ENCODE measurements around the gene ACBD6. TPM values are rescaled to one million over a fixed set of nuclear protein-coding genes. Genes with fewer than 3 reads are reported as not detected.
"Not testable (repeated sequence)": the region's sequence is repeated elsewhere in the genome, so short reads cannot be mapped to it uniquely, and the experiment has no call there.

ACBD6 gene
- total and polyA plus RNA-seq, 2 donors (not counting 1 experiment from before 2014, with no cell fraction given), result 52.9 to 80.9 TPM

- intact Hi-C loops (cut with micrococcal nuclease), result no loop called here
- Histone ChIP-seq H3K4me2 (replicated peaks; ENCODE audit: low read depth, low read length, poor library complexity, severe bottlenecking) (no peak overlapping the region), H3K4me1 (ENCODE audit: control insufficient read depth in 2 of 2, insufficient read depth in 2 of 2, low read length in 2 of 2) (peaks cover 6% of the 10 kb centered on the region in 2 donors), H4K20me1 (ENCODE audit: control insufficient read depth, insufficient read depth, low read length, poor library complexity, severe bottlenecking) (no peaks in the 10 kb centered on the region), H3K9me3 (ENCODE audit: control extremely low read depth in 1 of 3, control insufficient read depth in 2 of 3, insufficient read depth in 1 of 3, low read length in 2 of 3) (peaks cover 4 to 5% (median 4%) of the 10 kb centered on the region in 3 donors), H3K79me2 (ENCODE audit: control insufficient read depth, insufficient read depth, low read length) (no peaks in the 10 kb centered on the region), H3K27ac (ENCODE audit: low read length in 2 of 2) (no peak overlapping the region), H3K36me3 (replicated peaks in 1 of 2; ENCODE audit: control extremely low read depth in 1 of 2, control insufficient read depth in 1 of 2, extremely low read depth in 1 of 2, insufficient read depth in 2 of 2, low read length in 1 of 2) (peaks cover 0 to 7% of the 10 kb centered on the region in 2 experiments), H2AFZ (ENCODE audit: insufficient read depth, low read depth, low read length, poor library complexity, severe bottlenecking) (no peak overlapping the region), H3K9ac (ENCODE audit: low read length) (no peak overlapping the region), H3K4me3 (ENCODE audit: control extremely low read depth in 1 of 5, extremely low read depth in 1 of 5, insufficient read depth in 1 of 5, low read depth in 2 of 5, low read length in 4 of 5) (no peak overlapping the region), H3K27me3 (replicated peaks in 1 of 4; ENCODE audit: control extremely low read depth in 1 of 4, control insufficient read depth in 3 of 4, insufficient read depth in 4 of 4, low read length in 3 of 4) (no peaks in the 10 kb centered on the region)
- Mint-ChIP-seq H3K27me3 (no peaks in the 10 kb centered on the region), H3K9me3 (ENCODE audit: insufficient read depth) (peaks cover 10% of the 10 kb centered on the region), H3K27ac (no peak overlapping the region), H3K4me3 (no peak overlapping the region), H3K4me1 (peaks cover 31% of the 10 kb centered on the region)
- ATAC-seq (ENCODE audit: low read depth) (no peak), DNase-seq (no peak)
- ChIA-PET POLR2A (no interaction called here), CTCF (interaction anchor here (1.2 kb wide), 1 partner anchor 11 kb away, joined by 3 read pairs; no protein-coding TSS in a partner anchor)
- no peak for TF ChIP-seq CTCF (IDR thresholded peaks at IDR 0.05)
- no peak for TF ChIP-seq EZH2 (IDR thresholded peaks at IDR 0.05; ENCODE audit: borderline replicate concordance, insufficient read depth, low read depth, low read length, poor library complexity, severe bottlenecking)
- WGBS (ENCODE audit: insufficient coverage), result no CpG with 5 or more reads among the region's 3 CpGs
Observed at GRCh38 chr1:180424848-180425457, 77.4 kb downstream of the ACBD6 start.

- POLR2A ChIA-PET, result no interaction called here
- DNase-seq (no peak), ATAC-seq (ENCODE audit: low read depth) (no peak)
- 60% methylated on average over 1 of the region's 1 CpG for WGBS (ENCODE audit: insufficient coverage)
- H3K27ac Mint-ChIP-seq, result no peak overlapping the region
- Histone ChIP-seq H3K79me2 (ENCODE audit: control insufficient read depth, insufficient read depth, low read length) (no peaks in the 10 kb centered on the region), H3K4me1 (ENCODE audit: control insufficient read depth in 2 of 2, insufficient read depth in 2 of 2, low read length in 2 of 2) (peaks cover 6% of the 10 kb centered on the region in 2 donors), H3K27ac (ENCODE audit: low read length in 2 of 2) (no peak overlapping the region), H3K4me2 (replicated peaks; ENCODE audit: low read depth, low read length, poor library complexity, severe bottlenecking) (no peak overlapping the region), H2AFZ (ENCODE audit: insufficient read depth, low read depth, low read length, poor library complexity, severe bottlenecking) (no peak overlapping the region), H3K9me3 (ENCODE audit: control extremely low read depth in 1 of 3, control insufficient read depth in 2 of 3, insufficient read depth in 1 of 3, low read length in 2 of 3) (peaks cover 2 to 5% (median 4%) of the 10 kb centered on the region in 3 donors), H3K9ac (ENCODE audit: low read length) (no peak overlapping the region), H3K27me3 (replicated peaks in 1 of 4; ENCODE audit: control extremely low read depth in 1 of 4, control insufficient read depth in 3 of 4, insufficient read depth in 4 of 4, low read length in 3 of 4) (no peaks in the 10 kb centered on the region), H3K4me3 (ENCODE audit: control extremely low read depth in 1 of 5, extremely low read depth in 1 of 5, insufficient read depth in 1 of 5, low read depth in 2 of 5, low read length in 4 of 5) (no peak overlapping the region), H3K36me3 (replicated peaks in 1 of 2; ENCODE audit: control extremely low read depth in 1 of 2, control insufficient read depth in 1 of 2, extremely low read depth in 1 of 2, insufficient read depth in 2 of 2, low read length in 1 of 2) (peaks cover 0 to 3% of the 10 kb centered on the region in 2 experiments), H4K20me1 (ENCODE audit: control insufficient read depth, insufficient read depth, low read length, poor library complexity, severe bottlenecking) (no peaks in the 10 kb centered on the region)
- CTCF ChIA-PET, result no interaction called here
- intact Hi-C loops (cut with micrococcal nuclease), result no loop called here
- TF ChIP-seq CTCF (IDR thresholded peaks at IDR 0.05), result no peak
- no peak for TF ChIP-seq EZH2 (IDR thresholded peaks at IDR 0.05; ENCODE audit: borderline replicate concordance, insufficient read depth, low read depth, low read length, poor library complexity, severe bottlenecking)
- H3K4me3 Mint-ChIP-seq, result no peak overlapping the region
- H3K4me1 Mint-ChIP-seq, result peaks cover 23% of the 10 kb centered on the region
- peaks cover 10% of the 10 kb centered on the region for H3K9me3 Mint-ChIP-seq (ENCODE audit: insufficient read depth)
- no peaks in the 10 kb centered on the region for H3K27me3 Mint-ChIP-seq
Observed at GRCh38 chr1:180421614-180422013, 80.8 kb downstream of the ACBD6 start.

GRCh38 chr1:180421145-180421544 lies 81.2 kb downstream of the ACBD6 start:
- Mint-ChIP-seq H3K4me1 (peaks cover 18% of the 10 kb centered on the region), H3K9me3 (ENCODE audit: insufficient read depth) (peaks cover 12% of the 10 kb centered on the region)
- H3K27ac ChIP-seq (ENCODE audit: low read length in 2 of 2); CTCF ChIA-PET; H2AFZ ChIP-seq (ENCODE audit: insufficient read depth, low read depth, low read length, poor library complexity, severe bottlenecking); H3K4me3 ChIP-seq (ENCODE audit: control extremely low read depth in 1 of 5, extremely low read depth in 1 of 5, insufficient read depth in 1 of 5, low read depth in 2 of 5, low read length in 4 of 5); H3K4me2 ChIP-seq (replicated peaks; ENCODE audit: low read depth, low read length, poor library complexity, severe bottlenecking); H4K20me1 ChIP-seq (ENCODE audit: control insufficient read depth, insufficient read depth, low read length, poor library complexity, severe bottlenecking); H3K27me3 Mint-ChIP-seq; H3K36me3 ChIP-seq (replicated peaks in 1 of 2; ENCODE audit: control extremely low read depth in 1 of 2, control insufficient read depth in 1 of 2, extremely low read depth in 1 of 2, insufficient read depth in 2 of 2, low read length in 1 of 2); H3K4me3 Mint-ChIP-seq; intact Hi-C loops (cut with micrococcal nuclease); DNase-seq; ATAC-seq (ENCODE audit: low read depth); H3K27ac Mint-ChIP-seq; H3K9me3 ChIP-seq (ENCODE audit: control extremely low read depth in 1 of 3, control insufficient read depth in 2 of 3, insufficient read depth in 1 of 3, low read length in 2 of 3); H3K4me1 ChIP-seq (ENCODE audit: control insufficient read depth in 2 of 2, insufficient read depth in 2 of 2, low read length in 2 of 2); POLR2A ChIA-PET; H3K27me3 ChIP-seq (replicated peaks in 1 of 4; ENCODE audit: control extremely low read depth in 1 of 4, control insufficient read depth in 3 of 4, insufficient read depth in 4 of 4, low read length in 3 of 4); H3K9ac ChIP-seq (ENCODE audit: low read length); H3K79me2 ChIP-seq (ENCODE audit: control insufficient read depth, insufficient read depth, low read length): not testable (repeated sequence)
- WGBS (ENCODE audit: insufficient coverage), result 100% methylated on average over 1 of the region's 1 CpG

Data from B cell (primary cell).